Measurements from ENCODE around the gene FDPS. TPM values are rescaled to one million over a fixed set of nuclear protein-coding genes. Genes with fewer than 3 reads are reported as not detected.

Gene FDPS
- total RNA-seq, 4 donors from 2014 or later = 158 to 220 (median 175) TPM

- Histone ChIP-seq H3K4me1 (no peaks in the 10 kb centered on the region), H3K4me3 (no peak overlapping the region), H3K36me3 (peaks cover 0 to 67% (median 0%) of the 10 kb centered on the region in 3 donors), H3K9me3 (no peaks in the 10 kb centered on the region), H3K27me3 (no peaks in the 10 kb centered on the region), H3K27ac (no peak overlapping the region)
- TF ChIP-seq POLR2A (IDR thresholded peaks at IDR 0.05) (no peak), CTCF (IDR thresholded peaks at IDR 0.05) (no peak)
- no peak for DNase-seq
Measured at GRCh38 chr1:155360051-155360450, 51.4 kb downstream of the FDPS start.

Small RNA genes within 50 kb of the gene (small RNA-seq; reads per million reads assigned to genes)
- gene RNU6-106P = 0 reads per million in 2 donors

Other genes starting within 250 kb of the FDPS start
- 10 to 100 TPM in 3 of 4 donors, 1 to 10 TPM in 1; 2.5 to 39.6 (median 18.2) TPM for gene EFNA4, start 245.1 kb upstream of the FDPS start, total RNA-seq
- gene EFNA3, start 230.0 kb upstream of the FDPS start, total RNA-seq = 1 to 10 TPM; 2.3 to 8.7 (median 5.3) TPM
- gene EFNA1, start 181.0 kb upstream of the FDPS start, total RNA-seq = 100 to 1,000 TPM in 3 of 4 donors, 10 to 100 TPM in 1; 13.2 to 166 (median 145) TPM
- gene SLC50A1, start 173.0 kb upstream of the FDPS start, total RNA-seq = 10 to 100 TPM; 42.5 to 83.3 (median 46.7) TPM
- gene DPM3, start 168.3 kb upstream of the FDPS start, total RNA-seq = 10 to 100 TPM; 33.5 to 89.2 (median 65.0) TPM
- 100 to 1,000 TPM; 111 to 137 (median 117) TPM for gene KRTCAP2, start 135.6 kb upstream of the FDPS start, total RNA-seq
- not detected for gene TRIM46, start 135.0 kb upstream of the FDPS start, total RNA-seq
- gene THBS3, start 101.0 kb upstream of the FDPS start, total RNA-seq = 10 to 100 TPM; 15.9 to 58.6 (median 46.5) TPM
- gene MTX1, start 100.2 kb upstream of the FDPS start, total RNA-seq = 10 to 100 TPM; 33.2 to 45.2 (median 36.5) TPM
- 10 to 100 TPM in 3 of 4 donors, 1 to 10 TPM in 1; 5.8 to 20.7 (median 15.4) TPM for gene ENTREP3, start 53.4 kb upstream of the FDPS start, total RNA-seq
- gene SCAMP3, start 46.5 kb upstream of the FDPS start, total RNA-seq = 10 to 100 TPM; 34.7 to 63.7 (median 49.2) TPM
- 100 to 1,000 TPM in 2 of 4 donors, 10 to 100 TPM in 2; 44.7 to 125 (median 98.5) TPM for gene CLK2, start 35.4 kb upstream of the FDPS start, total RNA-seq
- gene HCN3, start 31.4 kb upstream of the FDPS start, total RNA-seq = 10 to 100 TPM in 3 of 4 donors, 1 to 10 TPM in 1; 7.4 to 25.5 (median 19.5) TPM
- 10 to 100 TPM in 3 of 4 donors, not detected in 1; 35.7 to 50.5 (median 36.2) TPM for gene PKLR, start 7.4 kb upstream of the FDPS start, total RNA-seq
- gene RUSC1, start 12.0 kb downstream of the FDPS start, total RNA-seq = 10 to 100 TPM; 40.4 to 72.4 (median 71.8) TPM

All from Peyer's patch (tissue), 4 donors.